H1 (cell line): ENCODE measurements around the gene STKLD1. TPM values are rescaled to one million over a fixed set of nuclear protein-coding genes. Genes with fewer than 3 reads are reported as not detected.

Experiments
- CTCF ChIA-PET: fragments of 300-600 bp; sonication (Branson Sonifier 250); formaldehyde crosslinking; loops from one replicate; lab custom pipeline; 2021; ENCODE audit not compliant: partially characterized antibody; lab: Charles Lee
- POLR2A ChIA-PET: fragments of 300-600 bp; sonication (Branson Sonifier 250); formaldehyde crosslinking; loops from one replicate; lab custom pipeline; 2021; ENCODE audit warnings: inconsistent platforms; ENCODE audit not compliant: partially characterized antibody; lab: Charles Lee
- DNase-seq, 2 experiments: peaks; one replicate each; pipeline versions ENCODE4 v3.0.0 to v3.0.0-alpha.2; 2010 to 2022; ENCODE audit warnings: low spot score in 2 of 2, low read depth in 1 of 2, mixed read lengths in 1 of 2
- FAIRE-seq: peaks from 2 replicates; lab custom pipeline; 2011; peaks lifted over from hg19 to GRCh38; lab: Jason Lieb, UNC
- H2AFZ ChIP-seq: 2 replicates; pipeline ENCODE4 v1.8.1; 2012; ENCODE audit warnings: low read length, inconsistent platforms
- H2AK5ac ChIP-seq: 2 replicates; pipeline ENCODE4 v1.6.1; 2013; ENCODE audit warnings: low read depth, low read length
- H2BK120ac ChIP-seq: replicated peaks from 2 replicates; pipeline ENCODE3; 2013; ENCODE audit warnings: low read depth, low read length, inconsistent platforms
- H2BK12ac ChIP-seq: 2 replicates; pipeline ENCODE4 v1.6.1; 2013; ENCODE audit warnings: low read depth, low read length
- H2BK15ac ChIP-seq: 2 replicates; pipeline ENCODE4 v1.6.1; 2013; ENCODE audit warnings: low read length
- H2BK20ac ChIP-seq: 2 replicates; pipeline ENCODE4 v1.6.1; 2013; ENCODE audit warnings: low read length
- H2BK5ac ChIP-seq: 2 replicates; pipeline ENCODE4 v1.6.1; 2013; ENCODE audit warnings: low read depth, low read length
- H3K14ac ChIP-seq: 2 replicates; pipeline ENCODE4 v1.6.1; 2013; ENCODE audit warnings: inconsistent platforms; ENCODE audit not compliant: insufficient read length
- H3K18ac ChIP-seq: 2 replicates; pipeline ENCODE4 v1.6.1; 2013; ENCODE audit warnings: low read length; ENCODE audit errors: extremely low read depth
- H3K23ac ChIP-seq: 2 replicates; pipeline ENCODE4 v1.6.1; 2013; ENCODE audit warnings: inconsistent platforms; ENCODE audit not compliant: insufficient read length
- H3K23me2 ChIP-seq: 2 replicates; pipeline ENCODE4 v1.6.1; 2013; ENCODE audit warnings: low read depth, low read length
- H3K27ac ChIP-seq: 2 replicates; pipeline ENCODE4 v1.6.1; 2011; ENCODE audit warnings: low read depth, low read length, inconsistent platforms
- H3K27me3 ChIP-seq, 4 experiments: replicated peaks in 1 of 4; 1 replicate in 1 of 4; 2 replicates in 3 of 4; pipeline versions ENCODE4 v1.6.1 to v1.8.1; 2011 to 2013; ENCODE audit warnings: low read length in 3 of 4, mild to moderate bottlenecking in 3 of 4, inconsistent platforms in 2 of 4, mixed read lengths in 2 of 4, moderate library complexity in 1 of 4; ENCODE audit not compliant: control insufficient read depth in 3 of 4, insufficient read depth in 3 of 4; ENCODE audit errors: extremely low read depth in 1 of 4
- H3K36me3 ChIP-seq, 4 experiments: 2 replicates each; pipeline versions ENCODE4 v1.6.1 to v1.8.1; 2011 to 2013; ENCODE audit warnings: mild to moderate bottlenecking in 4 of 4, low read length in 3 of 4, moderate library complexity in 2 of 4, control low read depth in 1 of 4, inconsistent platforms in 1 of 4; ENCODE audit not compliant: insufficient read depth in 4 of 4, control insufficient read depth in 2 of 4
- H3K4ac ChIP-seq: replicated peaks from 2 replicates; pipeline ENCODE3; 2013; ENCODE audit warnings: low read length, low read depth, mixed read lengths, inconsistent platforms; ENCODE audit not compliant: insufficient read length
- H3K4me1 ChIP-seq, 4 experiments: replicated peaks in 1 of 4; 1 replicate in 1 of 4; 2 replicates in 3 of 4; pipeline versions ENCODE4 v1.6.1 to v1.8.1; 2011 to 2013; ENCODE audit warnings: low read length in 3 of 4, inconsistent platforms in 2 of 4, mixed read lengths in 1 of 4; ENCODE audit not compliant: insufficient read depth in 4 of 4, control insufficient read depth in 3 of 4
- H3K4me2 ChIP-seq, 2 experiments: 2 replicates each; pipeline versions ENCODE4 v1.6.1 to v1.8.1; 2011 to 2013; ENCODE audit warnings: low read depth in 2 of 2, low read length in 2 of 2, control low read depth in 1 of 2, inconsistent platforms in 1 of 2, mild to moderate bottlenecking in 1 of 2; ENCODE audit not compliant: insufficient read depth in 1 of 2
- H3K4me3 ChIP-seq, 4 experiments: fragments of 200-600, 300-600 bp in 1 of 4; sonication (generic), shearing (Covaris generic), sonication (Bioruptor Twin) in 1 of 4; 2 replicates each; pipeline versions ENCODE4 v1.5.1 to v1.8.1; 2011 to 2016; ENCODE audit warnings: low read length in 4 of 4, low read depth in 3 of 4, control low read depth in 2 of 4, inconsistent platforms in 2 of 4, mild to moderate bottlenecking in 2 of 4, mixed read lengths in 1 of 4, moderate library complexity in 1 of 4; ENCODE audit not compliant: insufficient read depth in 2 of 4; ENCODE audit errors: extremely low read depth in 1 of 4
- H3K56ac ChIP-seq: replicated peaks from 2 replicates; pipeline ENCODE3; 2013; ENCODE audit warnings: low read depth, mild to moderate bottlenecking, mixed read lengths, low read length, inconsistent platforms; ENCODE audit not compliant: insufficient read length
- H3K79me1 ChIP-seq: 2 replicates; pipeline ENCODE4 v1.6.1; 2013; ENCODE audit warnings: low read depth, low read length, control low read depth
- H3K79me2 ChIP-seq, 2 experiments: 2 replicates each; pipeline versions ENCODE4 v1.6.1 to v1.8.1; 2012 to 2013; ENCODE audit warnings: low read length in 2 of 2, mild to moderate bottlenecking in 2 of 2, inconsistent platforms in 1 of 2; ENCODE audit not compliant: insufficient read depth in 2 of 2, control insufficient read depth in 1 of 2
- H3K9ac ChIP-seq, 4 experiments: replicated peaks in 1 of 4; 1 replicate in 1 of 4; 2 replicates in 3 of 4; pipeline versions ENCODE4 v1.6.1 to v1.8.1; 2011 to 2013; ENCODE audit warnings: low read depth in 3 of 4, low read length in 3 of 4, control low read depth in 2 of 4, mild to moderate bottlenecking in 2 of 4, moderate library complexity in 2 of 4, inconsistent platforms in 1 of 4; ENCODE audit errors: extremely low read depth in 1 of 4
- H3K9me3 ChIP-seq, 2 experiments: 2 replicates each; pipeline versions ENCODE4 v1.6.1 to v1.8.1; 2012 to 2013; ENCODE audit warnings: mild to moderate bottlenecking in 2 of 2, moderate library complexity in 2 of 2, control low read depth in 1 of 2, inconsistent platforms in 1 of 2, low read depth in 1 of 2, low read length in 1 of 2, mixed read lengths in 1 of 2; ENCODE audit not compliant: insufficient read depth in 2 of 2
- H4K20me1 ChIP-seq, 2 experiments: replicated peaks in 1 of 2; 2 replicates each; pipeline versions ENCODE3 to v1.8.1; 2011 to 2013; ENCODE audit warnings: inconsistent platforms in 2 of 2, low read length in 2 of 2, mild to moderate bottlenecking in 1 of 2; ENCODE audit not compliant: insufficient read depth in 2 of 2, control insufficient read depth in 1 of 2
- H4K5ac ChIP-seq: 2 replicates; pipeline ENCODE4 v1.6.1; 2013; ENCODE audit warnings: low read length, low read depth, mixed read lengths, inconsistent platforms; ENCODE audit not compliant: insufficient read length
- H4K8ac ChIP-seq: 2 replicates; pipeline ENCODE4 v1.8.0; 2013; ENCODE audit warnings: mild to moderate bottlenecking, moderate library complexity, low read length, inconsistent platforms; ENCODE audit not compliant: insufficient read depth; ENCODE audit errors: extremely low read depth
- H4K91ac ChIP-seq: replicated peaks from 2 replicates; pipeline ENCODE3; 2013; ENCODE audit warnings: low read length, mixed read lengths, inconsistent platforms; ENCODE audit not compliant: insufficient read length
- CBX5 ChIP-seq: fragments of 300-800, 300-1000 bp; sonication (generic); IDR thresholded peaks from 2 replicates; pipeline ENCODE4 v1.7.1; 2016; ENCODE audit warnings: antibody characterized with exemption, low read length, low read depth
- E2F6 ChIP-seq: IDR thresholded peaks from 2 replicates; pipeline ENCODE4 v1.6.1; 2012; ENCODE audit warnings: inconsistent platforms
- EGR1 ChIP-seq: IDR thresholded peaks from 2 replicates; pipeline ENCODE4 v1.6.1; 2011; ENCODE audit warnings: low read depth, low read length, borderline replicate concordance
- EP300 ChIP-seq, 2 experiments: IDR thresholded peaks; 1 replicate in 1 of 2; 2 replicates in 1 of 2; pipeline ENCODE4 v1.6.1; 2011 to 2012; ENCODE audit warnings: low read depth in 2 of 2, low read length in 2 of 2, mild to moderate bottlenecking in 2 of 2, borderline replicate concordance in 1 of 2, inconsistent platforms in 1 of 2, moderate library complexity in 1 of 2
- GABPA ChIP-seq: IDR thresholded peaks from 2 replicates; pipeline ENCODE4 v1.6.1; 2011; ENCODE audit warnings: mild to moderate bottlenecking, low read length, moderate library complexity, borderline replicate concordance; ENCODE audit not compliant: insufficient read depth
- KDM1A ChIP-seq: fragments of 200-600, 300-600 bp; sonication (generic); IDR thresholded peaks from 2 replicates; pipeline ENCODE4 v1.7.1; 2016; ENCODE audit warnings: mild to moderate bottlenecking, low read length, borderline replicate concordance
- MAX ChIP-seq: IDR thresholded peaks from 2 replicates; pipeline ENCODE4 v1.6.1; 2012; ENCODE audit warnings: inconsistent platforms
- NANOG ChIP-seq: IDR thresholded peaks from 2 replicates; pipeline ENCODE4 v1.6.1; 2011; ENCODE audit warnings: low read length, low read depth, mild to moderate bottlenecking, inconsistent platforms; ENCODE audit not compliant: insufficient read depth, poor library complexity, severe bottlenecking
- SIN3A ChIP-seq, 2 experiments: IDR thresholded peaks in 1 of 2; conservative IDR thresholded peaks in 1 of 2; 2 replicates each; pipeline ENCODE4 v1.6.1; 2011 to 2012; ENCODE audit warnings: low read length in 2 of 2, improper control_type of control experiment in 1 of 2, low read depth in 1 of 2, mild to moderate bottlenecking in 1 of 2
- SP2 ChIP-seq: IDR thresholded peaks from 2 replicates; pipeline ENCODE4 v1.6.1; 2012; ENCODE audit warnings: mild to moderate bottlenecking, low read length, inconsistent platforms
- YY1 ChIP-seq: IDR thresholded peaks from 2 replicates; pipeline ENCODE4 v1.6.1; 2011; ENCODE audit warnings: low read depth, mild to moderate bottlenecking, low read length
- WGBS, 2 experiments: shearing (Covaris generic) in 1 of 2; methylation state at CpG; one replicate each; pipeline versions ENCODE4 v1.1.6 to v1.1.7; 2013 to 2015; ENCODE audit warnings: low lambda C conversion rate in 2 of 2, mixed read lengths in 2 of 2, inconsistent platforms in 1 of 2, low coverage in 1 of 2, missing lambda C conversion rate in 1 of 2; ENCODE audit not compliant: insufficient replicate concordance in 2 of 2, insufficient coverage in 1 of 2, insufficient read length in 1 of 2; ENCODE audit errors: extremely low coverage in 1 of 2, missing lambda C conversion rate in 1 of 2; 5-methylcytosine and 5-hydroxymethylcytosine counted together
- polyA plus RNA-seq, 7 experiments: library from polyadenylated mRNA; depleted of rRNA in 3 of 7; stranded (reverse) in 5 of 7; unstranded in 2 of 7; fragments of >200 nt in 5 of 7; fragments of 200-250 nt in 2 of 7; gene quantifications; 1 replicate in 5 of 7; 2 replicates in 1 of 7; 4 replicates in 1 of 7; pipeline versions ENCODE4 v1.2.1 to v1.2.3, GENCODE V29; 2011 to 2013; ENCODE audit warnings: missing spikeins in 2 of 7, mixed read lengths in 2 of 7
- total RNA-seq: library from RNA; stranded (reverse); fragmentation: NEBNext Ultra II Directional; extraction: Animal tissue kit (Norgen Biotek cat#: 25700); gene quantifications from 2 replicates; pipeline ENCODE4 v1.2.1, GENCODE V29; 2021

Gene STKLD1
- total and polyA plus RNA-seq, 2 of the 8 experiments (the other 6 are each of a cell fraction or from before 2014, with no cell fraction given): 0.26 TPM; not detected in 1

GRCh38 chr9:133396952-133397351, 20.8 kb downstream of the STKLD1 start:
- Histone ChIP-seq H3K23me2 (peaks cover 12% of the 10 kb centered on the region; the same call in 1 of the 2 replicates), H2BK5ac (no peak overlapping the region), H3K27ac (no peak overlapping the region), H3K79me2 (no peaks in the 10 kb centered on the region), H4K8ac (no peak overlapping the region), H2BK15ac (no peak overlapping the region), H3K18ac (no peak overlapping the region), H3K56ac (no peak overlapping the region), H3K4ac (no peak overlapping the region), H3K23ac (no peak overlapping the region), H3K79me1 (no peaks in the 10 kb centered on the region), H4K20me1 (peaks cover 0 to 7% of the 10 kb centered on the region in 2 experiments), H2BK120ac (no peak overlapping the region), H3K4me3 (no peak overlapping the region), H2AK5ac (no peak overlapping the region), H2BK12ac (0 out of 2 replicates have a peak overlapping the region, but pooled peaks have one; percentile 1), H3K14ac (no peak overlapping the region), H3K9me3 (no peaks in the 10 kb centered on the region), H2BK20ac (no peak overlapping the region), H3K27me3 (no peaks in the 10 kb centered on the region; a peak in 3 of 7 replicates), H3K4me1 (no peaks in the 10 kb centered on the region), H4K5ac (no peak overlapping the region), H3K4me2 (no peak overlapping the region; a peak in 1 of 4 replicates), H3K36me3 (no peaks in the 10 kb centered on the region), H2AFZ (no peak overlapping the region), H4K91ac (no peak overlapping the region), H3K9ac (no peak overlapping the region)
- DNase-seq (peak in 1 of 2 experiments; percentile 81), FAIRE-seq (no peak)
- CTCF ChIA-PET: interaction anchor here (0.7 to 5.7 kb wide), 17 partner anchors 8 to 178 kb away, joined by 3 to 52 read pairs (median 7); partner anchors contain the start of genes ADAMTS13 and STKLD1
- POLR2A ChIA-PET: interaction anchor here (1.0 to 2.5 kb wide), 7 partner anchors 8 to 205 kb away, joined by 3 to 13 read pairs (median 5); partner anchors contain the start of genes MED22, REXO4, RPL7A and SURF1
- WGBS, 2 experiments: 55% methylated on average over 14 of the region's 14 CpGs; no CpG with 5 or more reads in 1 of the 2 experiments
- TF ChIP-seq MAX (peak; percentile 47; the same call in 1 of the 2 replicates), GABPA (peak; percentile 34; the same call in 1 of the 2 replicates), SP2 (no peak), EGR1 (no peak), CBX5 (no peak), YY1 (no peak), KDM1A (no peak), NANOG (no peak), SIN3A (conservative IDR thresholded peaks at IDR 0.05 in 1 of 2, IDR thresholded peaks at IDR 0.05 in 1 of 2; ENCODE audit: low read depth in 1 of 2, low read length in 2 of 2) (no peak), EP300 (IDR thresholded peaks at IDR 0.05; ENCODE audit: borderline replicate concordance in 1 of 2, low read depth in 2 of 2, low read length in 2 of 2) (no peak), E2F6 (0 out of 2 replicates have a peak, but pooled peaks have one; percentile 23)
